Measurements from ENCODE around the gene RELN.

Gene RELN

DNA sequence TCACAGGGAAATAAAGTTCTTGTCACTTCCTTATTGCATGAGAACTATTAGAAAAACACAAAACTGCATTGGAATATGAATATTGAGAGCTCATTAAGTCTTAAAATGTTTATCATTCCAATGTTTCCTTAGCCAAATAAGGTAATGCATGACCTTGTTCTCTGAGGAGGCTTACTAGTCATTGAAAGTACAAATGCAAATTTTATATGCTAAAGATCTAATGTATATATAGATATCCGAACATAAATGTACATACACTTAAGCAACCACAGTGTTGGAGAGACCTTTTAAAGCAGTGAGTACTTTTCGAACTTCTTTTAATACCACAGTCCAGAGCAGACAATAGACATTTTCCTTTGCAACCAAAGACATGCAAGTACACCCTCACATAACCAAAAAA, 96.1 kb downstream of the RELN start:
- no peak for DNase-seq (ENCODE audit: low spot score)

DNA sequence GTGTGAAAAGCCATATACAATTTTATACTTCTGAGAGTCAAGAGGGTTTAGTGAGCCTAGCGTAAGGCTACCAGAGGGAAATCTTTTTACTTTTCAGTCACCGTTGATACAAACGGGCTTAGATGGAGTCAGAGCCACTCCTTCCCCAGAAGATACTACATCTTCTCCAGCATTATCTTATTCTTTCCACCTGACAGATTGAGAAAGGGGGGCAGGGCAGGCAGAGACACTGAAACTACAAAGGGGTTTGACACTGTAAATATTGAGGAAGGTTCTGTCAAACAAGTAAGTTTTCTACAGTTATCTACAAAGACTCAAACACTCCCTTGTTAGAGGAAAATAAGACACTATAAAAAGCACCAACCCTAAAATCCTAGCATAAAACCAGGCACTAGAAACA, 100.0 kb downstream of the RELN start:
- DNase-seq (ENCODE audit: low spot score), result no peak

DNA sequence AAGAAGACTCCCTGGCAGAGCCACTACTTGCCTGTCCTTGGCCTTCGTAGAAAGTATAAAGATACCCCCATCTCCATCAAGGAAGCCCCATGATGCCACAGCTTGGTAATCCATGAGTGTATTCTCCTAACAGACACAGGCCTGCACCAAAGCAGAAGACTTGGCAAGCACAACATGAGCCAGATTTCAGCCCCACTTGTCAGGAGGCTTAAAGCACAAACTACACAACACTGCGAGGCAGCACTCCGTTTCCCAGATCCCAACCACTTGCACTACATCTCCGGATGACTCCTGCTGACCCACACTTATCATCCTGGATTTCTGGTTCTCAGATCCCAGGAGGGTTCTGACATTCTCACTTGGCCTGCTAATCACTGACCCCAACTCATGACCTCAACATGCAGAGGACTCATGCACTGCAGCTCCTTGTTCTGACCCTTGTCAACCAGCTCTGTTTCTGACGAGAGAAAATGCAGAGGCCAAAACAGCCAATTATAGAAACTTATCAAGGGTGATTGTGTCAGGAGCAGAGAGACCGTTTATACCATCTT, 100.8 kb downstream of the RELN start:
- DNase-seq (ENCODE audit: low spot score), result no peak

DNA sequence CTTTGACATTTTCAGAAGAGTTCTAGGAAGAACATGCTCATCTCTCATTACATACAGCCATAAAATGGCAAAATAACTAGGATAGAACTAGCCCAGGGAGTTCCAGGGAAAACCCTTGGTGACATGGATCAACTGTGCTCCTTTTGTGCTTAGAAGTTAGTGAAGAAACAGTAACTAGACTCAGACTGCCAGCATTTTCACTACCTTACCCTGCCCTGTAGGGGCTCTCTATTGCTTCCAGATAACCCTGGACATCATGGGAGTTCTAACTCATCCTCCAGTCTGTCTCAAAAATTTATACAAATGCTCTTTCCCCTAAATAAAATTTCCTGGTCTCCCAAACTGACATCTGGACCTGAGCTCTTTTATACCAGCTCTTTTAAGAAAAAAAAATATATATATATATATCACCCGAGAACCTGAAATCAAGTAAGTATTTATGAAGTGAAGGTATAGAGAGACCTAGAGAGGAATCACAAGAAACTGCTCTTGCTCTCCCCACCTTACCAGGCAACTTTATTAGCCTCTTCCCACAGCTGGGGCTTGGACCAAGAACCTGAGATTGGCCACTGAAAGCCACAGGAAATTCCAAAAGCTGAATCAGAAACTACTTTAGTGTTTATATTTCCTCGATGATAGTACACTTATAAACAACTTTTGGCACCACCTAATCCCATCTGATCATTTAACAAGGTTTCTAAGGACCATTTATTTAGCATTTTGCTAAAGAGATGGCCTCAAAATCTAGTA, 101.4 kb downstream of the RELN start:
- no peak for DNase-seq (ENCODE audit: low spot score)

DNA sequence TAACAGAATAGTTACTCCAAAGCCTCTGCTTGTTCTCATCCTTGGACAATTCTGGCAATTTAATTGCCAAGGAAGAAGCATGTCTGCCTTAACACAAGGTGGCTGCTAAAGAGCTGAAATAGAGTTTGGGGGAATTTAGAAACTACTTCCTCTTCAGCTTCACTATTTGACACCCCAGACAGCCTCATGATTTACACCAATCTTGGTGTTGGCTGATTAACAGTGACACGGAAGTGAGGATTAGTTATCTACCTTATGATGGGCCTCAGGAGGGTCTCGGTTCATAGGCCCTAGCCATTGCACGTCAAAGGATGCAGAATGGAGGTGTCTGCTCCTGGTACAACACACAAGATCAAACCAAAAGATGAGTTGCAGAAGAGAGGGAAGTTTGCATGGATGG, 102.4 kb downstream of the RELN start:
- DNase-seq (ENCODE audit: low spot score), result no peak

DNA sequence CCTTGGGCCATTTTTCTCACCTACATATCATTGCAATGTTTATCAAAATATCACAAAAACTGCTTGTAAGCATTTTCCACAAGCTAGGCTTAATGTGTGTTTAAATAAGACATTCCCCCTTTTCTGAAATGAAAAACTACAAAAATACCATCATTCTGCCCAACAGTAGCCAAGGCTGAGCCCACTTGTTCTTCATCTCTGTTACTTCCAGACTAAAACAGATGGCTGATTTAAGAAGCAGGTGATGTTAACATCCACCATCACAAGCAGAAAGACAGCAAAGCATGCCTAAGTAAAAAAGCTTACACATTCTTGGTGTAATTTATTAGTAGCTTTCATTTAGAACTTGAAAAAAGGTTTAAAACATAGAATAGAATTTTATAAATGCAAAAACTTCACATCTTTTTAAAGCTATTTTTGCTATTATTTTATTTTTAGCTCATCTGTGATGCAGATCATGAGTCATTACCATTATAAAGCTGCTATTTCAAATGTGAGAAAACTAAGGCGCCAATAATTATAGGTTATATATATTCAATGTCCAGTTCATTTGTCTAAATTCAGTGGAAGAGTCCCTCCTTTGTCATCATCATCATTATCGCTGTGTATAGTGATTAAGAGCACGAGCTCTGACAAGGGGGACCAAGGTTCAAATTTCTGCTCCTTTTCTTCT, 109.4 kb downstream of the RELN start:
- DNase-seq (ENCODE audit: low spot score), result no peak

DNA sequence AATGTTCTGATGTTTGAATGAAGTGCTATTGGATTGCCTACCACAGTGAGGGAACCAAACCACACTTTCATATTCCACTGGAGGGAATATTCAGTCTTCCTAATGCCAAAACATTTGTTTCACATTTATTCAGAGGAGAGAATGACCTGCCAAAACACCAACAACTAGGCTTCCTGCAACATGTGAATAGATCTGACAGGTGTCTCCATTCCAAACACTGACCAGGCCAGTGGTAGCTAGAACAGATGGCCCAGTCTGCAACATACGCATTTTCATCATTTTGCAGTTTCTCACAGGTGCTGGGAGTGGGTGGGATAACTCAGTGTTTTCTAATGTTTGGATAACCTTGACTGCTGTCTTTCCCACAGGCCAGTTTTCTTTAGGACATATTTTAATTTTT, 110.0 kb downstream of the RELN start:
- no peak for DNase-seq (ENCODE audit: low spot score)

DNA sequence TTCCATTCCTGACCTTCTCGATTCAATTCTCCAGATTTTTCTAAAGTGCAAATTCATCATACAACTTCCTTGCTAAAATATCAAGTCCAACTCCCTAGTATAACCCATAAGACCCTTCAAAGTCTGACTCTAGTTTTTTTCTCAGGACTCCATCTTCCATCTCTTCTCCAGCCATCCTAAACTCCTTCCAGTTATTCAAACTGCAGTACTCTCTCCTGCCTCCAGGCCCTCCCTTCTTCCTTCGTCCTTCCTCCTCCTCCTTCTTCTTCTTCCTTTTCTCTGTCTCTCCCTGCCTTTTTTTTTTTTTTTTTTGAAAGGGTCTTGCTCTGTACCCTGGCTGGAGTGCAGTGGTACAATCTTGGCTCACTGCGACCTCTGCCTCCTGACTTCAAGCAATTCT, 111.9 kb downstream of the RELN start:
- no peak for DNase-seq (ENCODE audit: low spot score)

DNA sequence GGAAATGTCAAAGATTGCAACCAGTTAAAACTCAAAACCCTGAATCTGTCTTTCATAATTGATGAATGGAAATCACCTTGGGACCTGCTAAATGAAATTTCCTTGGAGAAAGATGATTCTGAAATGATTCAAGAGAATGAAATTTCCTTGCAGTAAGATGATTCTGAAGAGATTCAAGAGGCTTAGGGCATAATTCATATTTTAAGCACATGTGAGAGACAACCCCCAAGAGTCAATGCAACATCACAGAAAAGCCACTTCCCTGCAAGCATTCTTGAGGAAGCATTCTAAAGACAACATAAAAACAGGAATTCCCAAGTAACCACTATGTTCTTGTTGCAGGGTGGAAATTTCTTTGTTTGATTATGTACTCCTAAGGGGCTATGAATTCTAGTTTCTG, 113.7 kb downstream of the RELN start:
- DNase-seq (ENCODE audit: low spot score), result no peak

DNA sequence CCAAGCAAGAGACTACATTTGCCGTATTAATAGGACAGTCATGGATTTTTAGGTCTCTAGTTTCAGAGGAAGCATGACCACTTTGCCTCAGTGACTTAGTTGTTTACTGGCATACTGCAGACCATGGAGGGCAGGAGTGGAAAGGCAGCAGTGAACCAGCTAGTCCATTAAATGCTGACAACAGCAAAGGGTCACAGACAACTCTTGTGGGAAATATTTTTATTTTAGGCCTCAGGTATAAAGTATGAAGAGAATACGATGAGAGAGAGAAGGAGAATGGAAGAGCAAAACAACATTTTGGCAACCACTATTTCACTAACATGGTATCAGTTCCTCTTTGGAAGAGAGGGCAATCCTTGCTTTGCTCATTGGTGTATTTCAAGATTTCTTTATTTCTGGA, 118.0 kb downstream of the RELN start:
- DNase-seq (ENCODE audit: low spot score), result no peak

DNA sequence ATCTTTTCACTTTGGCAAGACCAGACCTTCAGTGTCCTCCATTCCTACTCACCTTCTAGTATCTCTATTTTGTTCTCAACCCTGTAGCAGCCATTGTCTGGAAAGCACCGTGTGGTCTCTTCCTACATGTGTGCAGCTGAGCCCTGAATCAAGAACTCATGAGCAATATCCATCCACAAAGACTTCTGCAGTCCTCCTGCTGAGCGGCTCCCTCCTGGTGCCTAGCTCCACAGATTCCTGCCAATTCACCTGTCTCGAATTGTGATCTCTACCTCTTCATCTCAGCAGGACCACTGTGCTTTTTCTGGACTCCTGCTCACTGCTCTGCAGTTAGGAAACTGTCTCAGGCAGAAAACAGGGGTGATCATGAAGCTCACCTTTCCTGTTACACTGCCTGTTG, 118.8 kb downstream of the RELN start:
- DNase-seq (ENCODE audit: low spot score), result no peak

DNA sequence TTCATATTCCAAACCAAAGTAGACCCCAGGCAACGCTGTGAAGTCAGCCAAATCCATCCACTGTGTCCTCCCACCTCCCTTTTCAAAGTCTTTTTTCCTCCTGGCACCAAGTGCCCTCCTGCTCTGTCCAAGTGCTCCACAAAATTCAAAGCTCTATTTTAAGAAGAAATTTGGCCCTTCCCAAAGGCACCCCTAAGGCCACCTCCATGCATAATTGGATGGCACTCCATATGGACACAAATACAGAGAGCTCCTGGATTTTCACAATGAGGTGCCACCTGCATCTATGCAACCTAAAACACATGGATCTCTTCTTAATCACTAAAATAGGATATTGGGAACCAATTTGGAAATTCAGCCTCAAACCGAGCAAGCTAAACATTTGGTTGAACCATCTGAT, 121.6 kb downstream of the RELN start:
- no peak for DNase-seq (ENCODE audit: low spot score)

DNA sequence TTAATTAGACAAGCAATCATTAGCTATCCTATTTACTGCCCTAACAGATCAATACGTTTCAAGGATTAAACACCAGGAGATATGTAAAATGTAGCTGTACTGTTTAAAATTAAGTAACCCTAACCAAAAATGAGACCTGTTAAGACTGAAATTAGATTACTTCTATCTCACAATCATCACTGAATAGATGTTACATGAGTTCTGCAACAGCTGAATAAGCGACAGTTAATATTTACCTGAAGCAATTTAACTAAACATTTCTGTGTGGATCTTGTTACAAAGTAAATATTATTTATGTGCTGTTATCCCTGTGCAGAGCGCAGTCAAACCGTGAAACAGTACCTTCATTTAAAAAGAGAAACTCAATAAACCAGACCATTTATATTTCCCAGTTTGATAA, 122.5 kb downstream of the RELN start:
- no peak for DNase-seq (ENCODE audit: low spot score)

DNA sequence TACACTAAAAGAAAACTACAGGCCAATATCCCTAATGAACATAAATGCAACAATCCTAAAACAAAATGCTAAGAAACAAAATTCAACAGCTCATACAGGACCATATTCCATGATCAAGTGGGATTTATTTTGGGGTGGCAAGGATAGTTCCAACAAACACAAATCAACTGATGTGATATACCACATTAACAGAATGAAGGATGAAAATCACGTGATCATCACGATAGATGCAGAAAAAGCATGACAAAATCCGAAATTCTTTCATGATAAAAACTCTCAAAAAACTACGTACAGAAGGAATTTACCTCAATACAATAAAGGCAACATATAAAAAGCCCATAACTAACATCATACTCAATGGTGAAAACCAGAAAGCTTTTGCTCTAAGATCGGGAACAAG, 124.0 kb downstream of the RELN start:
- DNase-seq (ENCODE audit: low spot score), result no peak

DNA sequence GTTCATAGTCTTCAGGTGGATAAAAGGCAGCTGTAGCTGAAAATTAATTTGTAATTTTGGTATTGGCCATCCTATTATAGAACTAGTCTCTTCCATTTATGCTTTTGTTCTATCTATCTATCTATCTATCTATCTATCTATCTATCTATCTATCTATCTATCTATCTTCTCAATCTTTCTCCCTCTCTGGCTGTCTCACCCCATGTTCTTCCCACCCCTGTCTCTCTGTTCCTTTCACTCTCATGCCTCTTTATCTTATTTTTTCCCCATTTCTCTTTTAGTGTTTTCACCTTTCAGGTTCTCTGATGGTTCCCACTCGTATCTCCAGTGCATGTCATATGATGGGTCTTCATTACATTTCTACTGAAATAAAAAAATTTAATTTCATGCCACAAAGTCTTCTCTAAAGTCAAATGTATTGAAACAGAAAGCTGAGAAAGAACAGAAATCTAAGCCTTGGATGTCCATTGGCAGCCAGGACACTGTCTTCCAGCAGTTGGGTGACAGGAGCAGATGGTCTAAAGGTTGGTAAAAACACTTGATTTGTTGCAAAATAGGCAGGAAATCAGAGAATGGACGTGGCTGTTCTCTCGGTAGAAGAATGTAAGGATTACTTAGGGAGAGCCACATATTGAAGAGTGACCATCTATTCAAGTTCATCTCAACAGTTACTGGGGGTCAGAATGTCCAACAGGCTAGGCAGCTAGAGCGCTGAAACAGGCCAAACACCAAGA, 127.0 kb downstream of the RELN start:
- DNase-seq (ENCODE audit: low spot score), result no peak

DNA sequence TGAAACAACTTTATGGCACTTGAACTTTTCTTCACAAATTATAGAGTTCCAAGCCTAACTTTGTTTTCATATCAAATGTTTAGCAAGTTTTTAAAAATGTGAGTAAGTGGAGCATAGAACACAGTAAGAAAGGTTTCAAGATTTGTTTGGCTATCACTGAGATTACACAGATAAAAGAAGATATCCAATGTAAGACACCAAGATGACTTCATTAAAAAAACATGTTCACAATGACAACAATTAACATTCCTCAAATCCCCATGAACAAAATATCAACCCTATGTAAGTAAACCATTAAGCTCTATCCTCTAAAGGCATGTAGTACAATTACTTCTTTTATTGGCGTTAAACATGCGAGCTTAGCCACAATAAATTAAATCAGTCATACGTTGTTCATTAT, 129.7 kb downstream of the RELN start:
- no peak for DNase-seq (ENCODE audit: low spot score)

DNA sequence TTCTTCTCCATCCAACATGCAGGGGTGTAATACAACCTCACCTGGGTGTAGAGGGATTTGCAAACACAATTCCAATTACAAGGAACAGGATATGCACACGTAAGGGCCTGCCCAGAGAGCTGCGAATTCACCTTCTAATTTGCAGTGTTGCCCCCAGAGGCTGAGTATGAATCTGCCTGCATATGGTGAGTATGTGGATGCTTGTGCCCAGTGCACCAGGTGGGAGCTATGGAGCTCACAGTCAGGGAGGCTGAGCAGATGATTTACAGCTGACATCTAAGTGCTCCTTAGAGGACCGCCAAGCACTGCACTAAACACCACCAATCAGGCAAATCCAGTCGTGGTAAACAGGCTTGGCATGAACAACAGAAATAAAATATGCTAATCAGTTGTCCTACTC, 132.0 kb downstream of the RELN start:
- DNase-seq (ENCODE audit: low spot score), result no peak

DNA sequence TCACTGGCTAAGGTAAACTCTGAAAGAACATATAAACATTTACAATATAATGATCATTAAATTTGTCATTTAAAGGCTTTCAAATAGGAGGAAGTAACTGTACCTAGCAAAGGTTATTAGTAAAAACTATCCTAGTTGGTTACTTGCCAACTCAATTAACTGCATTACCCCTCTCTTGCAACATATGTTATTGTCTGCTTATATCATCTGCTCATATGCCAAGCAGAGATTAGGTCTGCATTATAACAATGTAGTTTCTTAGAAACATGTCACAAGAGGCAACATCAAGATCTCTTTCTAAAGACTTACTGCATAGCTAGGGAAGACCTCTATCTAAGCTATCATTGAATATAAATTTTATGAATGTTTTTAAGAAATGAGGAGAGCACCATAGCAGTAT, 132.5 kb downstream of the RELN start:
- DNase-seq (ENCODE audit: low spot score), result no peak

DNA sequence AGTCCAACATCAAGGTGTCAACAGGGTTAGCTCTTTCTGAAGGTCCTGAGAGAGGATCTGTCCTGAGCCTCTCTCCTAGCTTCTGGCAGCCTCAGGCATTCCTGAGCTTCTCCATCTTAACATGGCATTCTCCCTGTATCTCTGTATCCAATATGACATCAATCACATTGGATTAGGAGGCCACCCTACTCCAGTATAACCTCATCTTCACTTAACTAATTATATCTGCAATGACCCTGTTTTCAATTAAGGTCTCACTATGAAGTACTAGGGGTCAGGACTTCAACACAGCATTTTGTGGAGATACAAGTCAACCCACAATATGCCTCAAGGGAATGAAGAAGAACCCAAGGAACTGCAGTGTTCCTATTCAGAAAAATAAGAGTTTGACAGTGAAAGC, 133.8 kb downstream of the RELN start:
- no peak for DNase-seq (ENCODE audit: low spot score)

DNA sequence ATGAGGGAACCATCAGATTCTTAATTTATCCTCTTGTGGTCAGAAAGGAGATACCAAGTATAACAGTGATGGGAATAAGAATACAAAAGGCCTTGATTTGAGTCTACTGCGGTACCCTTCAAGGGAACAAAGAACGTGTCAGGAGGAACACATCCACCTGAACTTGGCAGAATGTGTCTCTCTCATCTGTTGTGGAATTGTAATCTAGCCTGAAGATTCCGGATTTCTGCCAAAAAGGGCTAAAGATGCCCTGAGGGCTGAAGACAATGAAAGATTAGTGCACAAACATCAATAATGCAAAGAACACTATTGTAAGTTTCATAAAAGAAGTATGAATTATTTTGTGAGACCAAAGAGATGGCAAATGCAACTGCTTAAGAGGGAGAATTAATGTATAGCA, 134.8 kb downstream of the RELN start:
- DNase-seq (ENCODE audit: low spot score), result no peak

DNA sequence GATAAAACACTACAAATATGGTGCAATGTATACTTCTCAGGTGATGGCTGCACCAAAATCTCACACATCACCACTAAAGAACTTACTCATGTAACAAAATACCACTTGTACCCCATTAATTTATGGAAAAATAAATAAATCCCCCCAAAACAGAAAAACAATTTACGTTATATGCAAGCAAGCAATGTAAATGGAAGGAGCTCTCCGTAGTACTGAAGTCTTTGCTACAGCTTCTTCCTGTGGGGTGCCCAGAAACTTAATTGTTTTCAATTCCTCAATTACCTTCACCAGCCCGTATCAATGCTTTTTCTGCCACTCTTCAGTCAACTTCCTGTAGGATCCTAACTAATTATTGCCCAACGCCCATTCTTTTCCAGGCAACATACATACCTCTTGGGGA, 138.1 kb downstream of the RELN start:
- no peak for DNase-seq (ENCODE audit: low spot score)

DNA sequence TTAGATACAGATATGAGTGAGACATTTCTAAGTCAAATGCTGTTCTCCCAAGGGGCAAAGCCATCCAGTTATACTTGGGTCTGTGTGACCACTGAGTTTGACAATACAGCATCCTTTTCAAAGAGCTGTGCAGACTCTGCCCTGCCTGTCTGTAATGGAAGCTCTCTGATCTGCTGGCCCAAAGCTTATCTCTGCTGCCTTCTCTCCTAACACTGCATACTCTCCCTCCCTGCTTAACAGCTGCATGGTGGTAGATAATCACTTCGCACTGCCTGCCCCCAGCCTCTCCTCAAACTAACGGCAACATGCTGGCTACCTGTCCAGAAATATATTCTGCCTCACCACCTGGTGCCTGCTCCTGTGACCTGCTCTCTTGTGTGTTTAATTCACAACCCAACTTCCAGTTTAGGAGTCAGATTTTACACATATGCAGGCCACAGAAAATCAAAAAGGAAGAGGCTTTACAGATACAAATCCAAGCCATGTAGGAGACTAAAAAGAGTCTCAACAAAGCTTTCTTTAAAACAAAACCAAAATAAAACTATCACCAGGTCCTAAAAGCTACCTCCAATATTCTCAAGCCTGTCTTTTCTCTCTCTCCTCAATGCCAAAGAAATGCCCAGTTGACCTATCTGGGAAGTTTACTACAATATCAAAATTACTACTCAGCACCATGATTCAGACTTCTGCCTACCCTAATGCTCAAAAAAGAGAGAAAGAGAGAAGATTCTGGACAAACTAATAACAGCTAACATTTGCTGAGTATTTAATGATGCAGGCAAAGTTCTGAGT, 145.6 kb downstream of the RELN start:
- DNase-seq (ENCODE audit: low spot score), result no peak
